Heart right ventricle (tissue), 16 donors: Measurements from ENCODE around the gene SPESP1. TPM values are rescaled to one million over a fixed set of nuclear protein-coding genes. Genes with fewer than 3 reads are reported as not detected.

ENCODE experiments used
- ATAC-seq, 8 donors: fragments of 200-7000 bp; cut with Tn5 transposase; one replicate each; pipeline ENCODE4 v1.9.1; 2020; ENCODE audit warnings: mild to moderate bottlenecking in 8 of 8, moderate library complexity in 8 of 8, moderate number of reproducible peaks in 1 of 8
- DNase-seq, 2 donors: peaks; one replicate each; pipeline ENCODE4 v3.0.0-alpha.2; 2020
- H3K27ac ChIP-seq, 10 donors: fragments of 200-600 bp; sonication (generic) in 2 of 10; one replicate each; pipeline versions ENCODE4 v1.5.0 to v1.8.0; 2020 to 2022; ENCODE audit warnings: mild to moderate bottlenecking in 3 of 10
- H3K27me3 ChIP-seq, 7 donors: fragments of 200-600 bp; one replicate each; pipeline ENCODE4 v1.8.0; 2021 to 2022; ENCODE audit warnings: mild to moderate bottlenecking in 2 of 7
- H3K36me3 ChIP-seq, 9 donors: fragments of 200-600 bp; sonication (generic) in 1 of 9; one replicate each; pipeline versions ENCODE4 v1.5.0 to v1.8.0; 2020 to 2022; ENCODE audit warnings: mild to moderate bottlenecking in 2 of 9
- H3K4me1 ChIP-seq, 9 donors: fragments of 200-600 bp; sonication (generic) in 1 of 9; one replicate each; pipeline versions ENCODE4 v1.5.0 to v1.8.0; 2020 to 2022; ENCODE audit warnings: mild to moderate bottlenecking in 4 of 9
- H3K4me3 ChIP-seq, 10 donors: fragments of 200-600 bp; sonication (generic) in 2 of 10; one replicate each; pipeline versions ENCODE4 v1.5.0 to v1.8.0; 2020 to 2022; ENCODE audit warnings: mild to moderate bottlenecking in 7 of 10, moderate library complexity in 2 of 10
- H3K9me3 ChIP-seq, 11 donors: fragments of 200-600 bp in 10 of 11; sonication (generic) in 2 of 11; one replicate each; pipeline versions ENCODE4 v1.5.0 to v1.8.0; 2013 to 2022; ENCODE audit warnings: mild to moderate bottlenecking in 2 of 11, control low read depth in 1 of 11, moderate library complexity in 1 of 11
- WGBS, 2 donors: extraction: QIAGEN DNeasy Blood & Tissue Kit; methylation state at CpG; one replicate each; pipeline ENCODE4 v1.1.7; 2013; ENCODE audit warnings: inconsistent platforms in 1 of 2; 5-methylcytosine and 5-hydroxymethylcytosine counted together
- intact Hi-C, 10 donors: fragments of 100-400 bp; cut with DNase I; formaldehyde crosslinking; loops; one replicate each; pipeline versions ENCODE4 v1.11.1 to v1.14.2; 2022
- polyA plus RNA-seq, 2 donors: library from polyadenylated mRNA; stranded (reverse); fragments of 200-250 nt; gene quantifications; one replicate each; pipeline ENCODE4 v1.2.3, GENCODE V29; 2013
- total RNA-seq, 10 donors: library from RNA; stranded (reverse); fragmentation: NEBNext Ultra II Directional in 3 of 10; extraction: Animal tissue kit (Norgen Biotek cat#: 25700) in 3 of 10; gene quantifications; one replicate each; pipeline versions ENCODE4 v1.2.1 to v1.2.4, GENCODE V29; 2021 to 2023
- TF ChIP-seq, protein P1 (sequence below), 9 donors: fragments of 200-600 bp; sonication (generic) in 2 of 9; IDR thresholded peaks; one replicate each; pipeline versions ENCODE4 v1.5.0 to v1.8.0; 2021 to 2022; ENCODE audit warnings: antibody characterized with exemption in 9 of 9, mild to moderate bottlenecking in 5 of 9, moderate library complexity in 1 of 9
- donor health status: Arrhythmogenic right ventricular cardiomyopathy.
- donor health status: ischemic (EF 13 %, LVEDD 7.1; RV severe dilation, severe dysfunction).
- donor health status: healthy with polysubstance abuse.
- donor health status: DM: no; HTN: yes; CAD: no.
- donor health status: DM: no; HTN: no; CAD: no.
- donor health status: ischemic (EF 25% LVEDD 6.9; RV normal size, moderate dysfunction).
- donor health status: ischemic (EF 25% LVEDD 5.7; RV mildly dilated, moderate dysfunction).
- donor health status: healthy.
- donor health status: DM: yes; HTN: yes; CAD: no.
- donor health status: Ischemic cardiomyopathy.
- donor health status: ischemic (EF 35%, LVEDD 5.7; RV mildly dilated, moderate dysfunction).
- donor health status: nonischemic (EF 11% LVEDD 7.7; RV severe dilation, severe dysfunction).
- donor health status: DM: yes; HTN: yes; CAD: no.
- donor health status: PGD.
- donor health status: ischemic (EF 29% LVEDD 5.4; RV normal size, mild dysfunction).
- donor health status: nonischemic (EF 23%, LVEDD 6.1; RV moderate dilation, normal function).

Gene SPESP1
- total and polyA plus RNA-seq, 12 donors: 1.0 to 10.5 (median 4.8) TPM

- H3K9me3 ChIP-seq: peaks cover 0 to 14% (median 0%) of the 10 kb centered on the region in 11 donors
- peaks cover 0 to 9% (median 0%) of the 10 kb centered on the region in 7 donors for H3K27me3 ChIP-seq
- no peaks in the 10 kb centered on the region for H3K4me1 ChIP-seq
- intact Hi-C loops: no loop called here
- ATAC-seq (no peak), DNase-seq (no peak)
- 80 to 85% methylated on average over 3 of the region's 3 CpGs for WGBS, 2 donors
- H3K36me3 ChIP-seq: no peaks in the 10 kb centered on the region
- H3K4me3 ChIP-seq: no peak overlapping the region
- TF ChIP-seq, protein P1, sequence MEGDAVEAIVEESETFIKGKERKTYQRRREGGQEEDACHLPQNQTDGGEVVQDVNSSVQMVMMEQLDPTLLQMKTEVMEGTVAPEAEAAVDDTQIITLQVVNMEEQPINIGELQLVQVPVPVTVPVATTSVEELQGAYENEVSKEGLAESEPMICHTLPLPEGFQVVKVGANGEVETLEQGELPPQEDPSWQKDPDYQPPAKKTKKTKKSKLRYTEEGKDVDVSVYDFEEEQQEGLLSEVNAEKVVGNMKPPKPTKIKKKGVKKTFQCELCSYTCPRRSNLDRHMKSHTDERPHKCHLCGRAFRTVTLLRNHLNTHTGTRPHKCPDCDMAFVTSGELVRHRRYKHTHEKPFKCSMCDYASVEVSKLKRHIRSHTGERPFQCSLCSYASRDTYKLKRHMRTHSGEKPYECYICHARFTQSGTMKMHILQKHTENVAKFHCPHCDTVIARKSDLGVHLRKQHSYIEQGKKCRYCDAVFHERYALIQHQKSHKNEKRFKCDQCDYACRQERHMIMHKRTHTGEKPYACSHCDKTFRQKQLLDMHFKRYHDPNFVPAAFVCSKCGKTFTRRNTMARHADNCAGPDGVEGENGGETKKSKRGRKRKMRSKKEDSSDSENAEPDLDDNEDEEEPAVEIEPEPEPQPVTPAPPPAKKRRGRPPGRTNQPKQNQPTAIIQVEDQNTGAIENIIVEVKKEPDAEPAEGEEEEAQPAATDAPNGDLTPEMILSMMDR (IDR thresholded peaks at IDR 0.05): no peak
- no peak overlapping the region for H3K27ac ChIP-seq
Measured at GRCh38 chr15:68979006-68979405, 48.7 kb downstream of the SPESP1 start.

GRCh38 chr15:68979816-68980215 lies 49.5 kb downstream of the SPESP1 start:
- TF ChIP-seq, protein P1 (IDR thresholded peaks at IDR 0.05): no peak
- H3K27me3 ChIP-seq: peaks cover 0 to 9% (median 0%) of the 10 kb centered on the region in 7 donors
- 79 to 82% methylated on average over 1 of the region's 1 CpG for WGBS, 2 donors

DNA sequence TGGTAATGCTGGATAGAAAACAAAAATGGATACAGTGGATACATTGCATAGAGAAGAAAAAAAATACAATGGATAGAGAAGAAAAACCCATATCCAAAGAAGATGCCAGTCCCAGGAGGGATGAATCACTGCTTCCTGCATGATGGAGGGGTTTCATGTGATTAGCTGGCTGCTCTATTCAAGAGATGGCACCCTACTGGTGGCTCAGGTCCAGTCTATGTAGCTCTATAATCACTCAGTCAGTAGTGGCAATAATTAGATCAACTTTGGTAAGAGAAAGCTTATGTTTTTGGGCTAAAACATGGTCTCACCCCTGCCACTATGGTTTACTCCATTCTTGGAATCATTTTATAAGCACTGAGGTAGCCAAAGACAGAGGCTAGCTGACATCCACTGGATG lies 50.5 kb downstream of the SPESP1 start:
- H3K27ac ChIP-seq: no peak overlapping the region
- intact Hi-C loops: no loop called here
- ATAC-seq (no peak), DNase-seq (no peak)
- H3K4me3 ChIP-seq: no peak overlapping the region
- TF ChIP-seq, protein P1 (IDR thresholded peaks at IDR 0.05): no peak
- H3K27me3 ChIP-seq: peaks cover 0 to 9% (median 0%) of the 10 kb centered on the region in 7 donors
- no peaks in the 10 kb centered on the region for H3K36me3 ChIP-seq
- H3K9me3 ChIP-seq: peaks cover 0 to 14% (median 0%) of the 10 kb centered on the region in 11 donors
- H3K4me1 ChIP-seq: no peaks in the 10 kb centered on the region

More at GRCh38 chr15:68979816-68980215, 49.5 kb downstream of the SPESP1 start:
- H3K9me3 ChIP-seq: peaks cover 0 to 14% (median 0%) of the 10 kb centered on the region in 11 donors
- H3K4me3 ChIP-seq: no peak overlapping the region
- ATAC-seq (no peak), DNase-seq (no peak)
- no peaks in the 10 kb centered on the region for H3K4me1 ChIP-seq
- H3K27ac ChIP-seq: no peak overlapping the region
- intact Hi-C loops: no loop called here
- no peaks in the 10 kb centered on the region for H3K36me3 ChIP-seq

DNA sequence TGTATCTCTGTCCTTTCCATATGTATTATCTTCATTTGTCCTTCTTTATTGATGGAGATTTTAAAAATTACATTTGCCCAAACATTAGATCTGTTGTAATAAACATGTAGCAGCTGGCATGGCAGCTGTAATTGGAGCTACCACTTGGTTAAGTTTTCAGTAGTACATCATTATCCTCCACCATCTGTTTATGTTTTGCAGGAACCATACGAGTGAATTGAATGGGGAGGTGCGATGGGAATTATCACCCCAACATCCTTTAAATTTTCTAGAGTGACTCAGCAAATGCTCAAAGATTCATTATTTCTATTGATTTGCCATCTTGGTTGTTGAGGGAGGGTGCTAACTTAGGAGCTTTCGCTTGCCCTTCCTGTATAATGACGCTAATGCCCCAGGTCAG lies 51.6 kb downstream of the SPESP1 start:
- ATAC-seq: no peak
- DNase-seq: no peak
- TF ChIP-seq, protein P1 (IDR thresholded peaks at IDR 0.05): no peak
- no peak overlapping the region for H3K27ac ChIP-seq
- H3K4me1 ChIP-seq: no peaks in the 10 kb centered on the region
- H3K27me3 ChIP-seq: peaks cover 0 to 9% (median 0%) of the 10 kb centered on the region in 7 donors
- H3K36me3 ChIP-seq: no peaks in the 10 kb centered on the region
- peaks cover 0 to 11% (median 0%) of the 10 kb centered on the region in 11 donors for H3K9me3 ChIP-seq
- 91 to 95% methylated on average over 4 of the region's 4 CpGs for WGBS, 2 donors
- intact Hi-C loops: no loop called here
- no peak overlapping the region for H3K4me3 ChIP-seq
